NOMO-1 (cell line): ENCODE measurements around the gene WDR53.
"Not testable (repeated sequence)": the region's sequence is repeated elsewhere in the genome, so short reads cannot be mapped to it uniquely, and the experiment has no call there.

Source experiments
- DNase-seq, 2 experiments: peaks; one replicate each; lab custom pipeline; 2025; ENCODE audit not compliant: unreplicated experiment in 2 of 2; lab: John Stamatoyannopoulos, UW

The WDR53 gene

DNA sequence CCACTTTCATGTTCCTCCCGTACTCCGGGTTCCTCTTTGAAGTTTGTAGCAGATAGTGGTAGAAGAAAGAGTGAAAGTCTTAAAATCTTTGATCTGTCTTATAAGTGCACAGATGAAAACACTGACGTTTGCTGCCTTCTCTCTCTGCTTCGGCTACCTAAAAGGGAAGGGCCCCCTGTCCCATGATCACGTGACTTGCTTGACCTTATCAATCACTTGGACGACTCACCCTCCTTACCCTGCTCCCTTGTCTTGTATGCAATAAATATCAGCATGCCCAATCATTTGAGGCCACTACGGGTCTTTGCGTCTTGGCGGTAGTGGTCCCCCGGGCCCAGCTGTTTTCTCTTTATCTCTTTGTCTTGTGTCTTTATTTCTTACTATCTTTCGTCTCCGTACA, 47.1 kb downstream of the WDR53 start:
- not testable (repeated sequence) for DNase-seq

GRCh38 chr3:196519718-196520082, 48.7 kb downstream of the WDR53 start:
- no peak for DNase-seq

- DNase-seq = peak; percentile 55 to 81
Observed at GRCh38 chr3:196518966-196519717, 49.2 kb downstream of the WDR53 start.

DNA sequence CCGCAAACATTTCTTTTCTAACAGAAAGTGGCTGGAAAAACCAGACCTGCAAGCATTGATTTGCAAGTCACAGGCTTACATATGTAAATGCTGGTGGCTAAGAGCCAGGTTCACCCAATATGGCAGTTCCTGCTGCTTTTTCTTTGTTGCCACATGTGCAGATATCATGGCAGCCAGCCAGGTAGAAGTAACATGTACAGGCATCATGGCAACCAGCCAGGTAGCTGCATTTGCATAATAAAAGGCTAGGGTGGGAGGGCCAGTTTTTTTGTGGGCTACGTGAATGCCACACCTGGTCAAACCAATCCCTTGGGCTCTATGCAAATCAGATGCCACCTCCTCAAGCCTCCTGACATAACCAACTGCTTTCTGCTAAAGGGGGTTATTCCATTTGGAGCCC, 50.4 kb downstream of the WDR53 start:
- DNase-seq = no peak

- DNase-seq = peak in 1 of 2 experiments; percentile 26
Observed at GRCh38 chr3:196517162-196517800, 51.1 kb downstream of the WDR53 start.

DNA sequence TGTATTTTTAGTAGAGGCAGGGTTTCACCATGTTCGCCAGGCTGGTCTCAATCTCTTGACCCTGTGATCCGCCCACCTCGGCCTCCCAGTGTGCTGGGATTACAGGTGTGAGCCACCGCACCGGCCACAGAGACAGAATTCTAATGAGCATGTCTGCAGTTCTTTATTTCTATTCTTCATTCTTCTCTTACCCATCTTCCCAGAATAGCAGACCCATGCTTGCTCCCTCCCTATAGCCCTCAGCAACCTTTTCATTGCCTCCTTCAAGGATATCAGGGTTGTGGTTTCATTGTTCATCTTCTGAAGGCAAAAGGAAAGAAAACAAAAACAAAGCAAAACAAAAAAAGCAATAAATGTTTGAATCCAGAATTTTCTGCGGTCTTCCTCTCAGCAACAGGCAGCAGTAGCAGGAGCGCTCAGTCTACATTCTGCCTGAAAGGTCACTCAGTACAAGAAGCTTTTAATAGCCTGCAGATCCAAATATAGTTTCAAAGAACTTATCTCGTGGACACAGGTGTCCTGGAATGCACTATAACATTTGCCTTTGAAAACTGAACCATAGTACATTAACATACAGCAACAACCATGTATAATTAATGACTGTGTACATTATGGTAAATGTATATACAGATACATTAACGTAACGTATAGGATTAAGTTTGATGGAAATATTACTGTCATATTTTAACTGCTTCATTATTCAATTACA, 53.3 kb downstream of the WDR53 start, which contains the start of gene SMCO1:
Gene SMCO1 (minus strand): TSS at position 434 of the 709 bp plus-strand sequence. CDS start 137 bp downstream, at position 297.
- no peak for DNase-seq

DNA sequence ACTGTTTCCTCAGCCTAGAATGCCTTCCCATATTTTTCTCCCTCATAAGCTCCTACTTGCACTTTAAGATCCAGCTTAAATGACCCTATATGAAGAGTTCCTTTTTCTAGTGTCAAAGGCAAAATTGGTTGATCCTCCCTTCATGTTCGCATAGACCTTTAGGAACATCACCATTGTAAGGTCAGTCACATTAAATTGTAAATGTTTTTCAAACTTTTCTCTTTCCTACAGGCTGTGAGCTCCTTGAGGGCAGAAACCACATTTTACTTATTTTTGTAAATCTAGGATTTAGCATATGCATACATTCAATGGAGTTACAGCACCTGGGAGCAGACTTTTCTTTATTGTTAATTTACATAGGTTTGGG, 54.0 kb downstream of the WDR53 start:
- DNase-seq = no peak

GRCh38 chr3:196513697-196514349, 54.5 kb downstream of the WDR53 start:
- no peak for DNase-seq

DNA sequence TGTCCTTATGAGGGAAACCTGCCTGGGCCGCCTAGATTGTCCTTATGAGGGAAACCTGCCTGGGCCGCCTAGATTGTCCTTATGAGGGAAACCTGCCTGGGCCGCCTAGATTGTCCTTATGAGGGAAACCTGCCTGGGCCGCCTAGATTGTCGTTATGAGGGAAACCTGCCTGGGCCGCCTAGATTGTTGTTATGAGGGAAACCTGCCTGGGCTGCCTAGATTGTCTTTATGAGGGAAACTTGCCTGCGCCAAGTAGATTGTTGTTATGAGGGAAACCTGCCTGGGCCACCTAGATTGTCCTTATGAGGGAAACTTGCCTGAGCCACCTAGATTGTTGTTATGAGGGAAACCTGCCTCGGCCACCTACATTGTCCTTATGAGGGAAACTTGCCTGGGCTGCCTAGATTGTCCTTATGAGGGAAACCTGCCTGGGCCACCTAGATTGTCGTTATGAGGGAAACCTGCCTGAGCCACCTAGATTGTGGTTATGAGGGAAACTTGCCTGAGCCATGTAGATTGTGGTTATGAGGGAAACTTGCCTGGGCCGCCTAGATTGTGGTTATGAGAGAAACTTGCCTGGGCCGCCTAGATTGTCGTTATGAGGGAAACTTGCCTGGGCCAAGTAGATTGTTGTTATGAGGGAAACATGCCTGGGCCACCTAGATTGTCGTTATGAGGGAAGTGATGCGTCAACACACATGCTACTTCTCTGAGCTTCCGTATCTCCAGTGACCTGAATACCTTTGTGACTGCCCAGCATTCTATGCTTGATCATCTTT, 56.5 kb downstream of the WDR53 start:
- DNase-seq = not testable (repeated sequence)

- not testable (repeated sequence) for DNase-seq
Observed at GRCh38 chr3:196511108-196511507, 57.2 kb downstream of the WDR53 start.

DNA sequence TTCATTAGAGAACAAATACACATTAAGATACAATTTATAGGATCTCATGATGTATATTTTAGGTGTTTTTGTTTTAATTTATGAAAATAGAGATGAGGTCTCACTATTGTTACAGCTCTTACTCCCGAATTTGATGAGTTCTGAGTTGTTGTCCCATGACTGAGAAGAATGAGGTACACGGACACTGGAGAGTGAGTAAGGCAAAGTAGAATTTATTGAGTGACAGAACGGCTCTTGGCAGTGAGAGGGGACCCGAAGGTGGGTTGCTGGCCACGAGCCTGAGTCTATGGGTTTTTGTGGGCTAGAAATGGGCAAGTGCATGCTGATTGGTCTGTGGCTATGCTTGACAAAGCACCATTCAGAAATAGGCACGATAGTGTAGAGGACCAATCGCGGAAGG, 61.7 kb downstream of the WDR53 start:
- no peak for DNase-seq

DNA sequence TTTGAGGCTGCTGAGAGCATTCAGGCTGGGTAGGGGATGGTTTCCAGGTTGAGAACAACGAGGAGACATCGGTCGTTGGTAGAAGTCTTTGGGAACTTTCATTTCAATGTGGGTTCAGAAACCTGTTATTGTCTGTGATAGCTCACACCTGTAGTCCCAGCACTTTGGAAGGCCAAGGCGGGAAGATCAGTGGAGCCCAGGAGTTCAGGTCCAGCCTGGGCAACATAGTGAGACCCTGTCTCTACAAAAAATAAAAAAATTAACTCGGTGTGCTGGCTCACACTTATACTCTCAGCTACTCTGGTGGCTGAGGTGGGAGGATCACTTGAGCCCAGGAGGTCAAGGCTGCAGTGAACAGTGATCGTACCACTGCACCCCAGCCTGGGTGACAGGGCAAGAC, 63.8 kb downstream of the WDR53 start:
- no peak for DNase-seq
